Kidney (tissue), 14 donors: ENCODE measurements around the gene FDXR. TPM values are rescaled to one million over a fixed set of nuclear protein-coding genes. Genes with fewer than 3 reads are reported as not detected.

Source experiments
- DNase-seq, 5 donors: peaks; one replicate each; pipeline ENCODE4 v3.0.0-alpha.2; 2013 to 2020
- FAIRE-seq: peaks from 2 replicates; lab custom pipeline; 2012; peaks lifted over from hg19 to GRCh38; lab: Jason Lieb, UNC
- H3K27ac ChIP-seq, 2 donors: one replicate each; pipeline ENCODE4 v1.7.0; 2013; ENCODE audit warnings: low read depth in 2 of 2, low read length in 2 of 2, inconsistent platforms in 1 of 2
- H3K27me3 ChIP-seq: one replicate; pipeline ENCODE4 v1.7.1; 2013; ENCODE audit warnings: low read length, inconsistent platforms; ENCODE audit not compliant: control insufficient read depth, insufficient read depth
- H3K36me3 ChIP-seq, 3 donors: one replicate each; pipeline versions ENCODE4 v1.7.0 to v1.7.1; 2013; ENCODE audit warnings: low read length in 3 of 3, control low read depth in 1 of 3, inconsistent platforms in 1 of 3; ENCODE audit not compliant: insufficient read depth in 3 of 3, control insufficient read depth in 2 of 3
- H3K4me1 ChIP-seq, 3 donors: one replicate each; pipeline versions ENCODE4 v1.7.0 to v1.7.1; 2013; ENCODE audit warnings: low read length in 3 of 3, inconsistent platforms in 1 of 3, low read depth in 1 of 3; ENCODE audit not compliant: control insufficient read depth in 2 of 3, insufficient read depth in 2 of 3
- H3K4me3 ChIP-seq, 3 donors: one replicate each; pipeline versions ENCODE4 v1.7.0 to v1.8.1; 2013; ENCODE audit warnings: low read length in 3 of 3, control low read depth in 1 of 3, inconsistent platforms in 1 of 3
- H3K9ac ChIP-seq, 3 donors: one replicate each; pipeline versions ENCODE4 v1.7.0 to v1.7.1; 2013; ENCODE audit warnings: low read length in 3 of 3, control low read depth in 1 of 3, inconsistent platforms in 1 of 3
- H3K9me3 ChIP-seq, 3 donors: one replicate each; pipeline versions ENCODE4 v1.7.0 to v1.7.1; 2013; ENCODE audit warnings: low read length in 3 of 3, control low read depth in 1 of 3, inconsistent platforms in 1 of 3; ENCODE audit not compliant: control insufficient read depth in 2 of 3, insufficient read depth in 1 of 3
- CTCF ChIP-seq: IDR thresholded peaks from 3 replicates; pipeline ENCODE4 v1.5.1; 2012; ENCODE audit warnings: mild to moderate bottlenecking, moderate library complexity, borderline replicate concordance; ENCODE audit not compliant: insufficient read depth; ENCODE audit errors: extremely low read depth
- intact Hi-C: fragments of 100-400 bp; cut with DNase I; formaldehyde crosslinking; loops from one replicate; pipeline ENCODE4 v1.11.1; 2022
- polyA plus RNA-seq: library from polyadenylated mRNA; stranded (reverse); fragments of 350-450 nt; fragmentation: Illumina TruSeq; extraction: RNeasy Lipid Tissue Mini Kit (QIAGEN cat#74804); gene quantifications from one replicate; pipeline ENCODE4 v1.2.3, GENCODE V29; 2014; ENCODE audit warnings: low read depth, low replicate concordance; ENCODE audit not compliant: insufficient read depth
- total RNA-seq: library from RNA; stranded (reverse); fragmentation: NEBNext Ultra II Directional; extraction: Animal tissue kit (Norgen Biotek cat#: 25700); gene quantifications from one replicate; pipeline ENCODE4 v1.2.1, GENCODE V29; 2021
- donor health status: control.
- donor health status: control.
- donor health status: control.
- donor health status: control.
- donor health status: control.
- donor health status: DM: yes; HTN: yes; CAD: no.
- donor health status: Normal renal cell carcinoma (clear cell type).

FDXR gene
- total and polyA plus RNA-seq, 2 donors from 2014 or later: 9.0 to 15.2 TPM

GRCh38 chr17:74903034-74903433 is 30.2 kb upstream of the FDXR start:
- intact Hi-C loops: no loop called here
- no peaks in the 10 kb centered on the region for H3K27me3 ChIP-seq
- no peak for FAIRE-seq

GRCh38 chr17:74901353-74902135 is 28.8 kb upstream of the FDXR start:
- intact Hi-C loops: no loop called here
- no peak for TF ChIP-seq CTCF
- H3K27me3 ChIP-seq: peaks cover under 1% of the 10 kb centered on the region

More at GRCh38 chr17:74903034-74903433, 30.2 kb upstream of the FDXR start:
- no peak overlapping the region for H3K4me3 ChIP-seq
- no peaks in the 10 kb centered on the region for H3K4me1 ChIP-seq
- H3K9ac ChIP-seq: no peak overlapping the region
- H3K27ac ChIP-seq: no peak overlapping the region
- no peaks in the 10 kb centered on the region for H3K9me3 ChIP-seq
- no peak for DNase-seq
- TF ChIP-seq CTCF: no peak
- H3K36me3 ChIP-seq: no peaks in the 10 kb centered on the region

GRCh38 chr17:74900208-74900607 is 27.4 kb upstream of the FDXR start:
- DNase-seq (no peak), FAIRE-seq (no peak)
- H3K9me3 ChIP-seq: no peaks in the 10 kb centered on the region
- no peaks in the 10 kb centered on the region for H3K4me1 ChIP-seq
- H3K9ac ChIP-seq: no peak overlapping the region
- no peak overlapping the region for H3K4me3 ChIP-seq
- H3K36me3 ChIP-seq: no peaks in the 10 kb centered on the region
- no peak for TF ChIP-seq CTCF
- H3K27me3 ChIP-seq: peaks cover 2% of the 10 kb centered on the region
- no peak overlapping the region for H3K27ac ChIP-seq
- intact Hi-C loops: no loop called here

More at GRCh38 chr17:74901353-74902135, 28.8 kb upstream of the FDXR start:
- Histone ChIP-seq H3K4me3 (no peak overlapping the region), H3K9me3 (no peaks in the 10 kb centered on the region), H3K36me3 (no peaks in the 10 kb centered on the region), H3K9ac (no peak overlapping the region), H3K27ac (no peak overlapping the region), H3K4me1 (no peaks in the 10 kb centered on the region)
- no peak for DNase-seq
- no peak for FAIRE-seq
